GM12892 (cell line): ENCODE data around the gene MRPL44.

Source experiments
- POLR2A ChIP-seq: IDR thresholded peaks from 2 replicates; pipeline ENCODE4 v1.6.1; 2011; ENCODE audit warnings: low read depth, low read length, control low read depth
- POLR2AphosphoS5 ChIP-seq: IDR thresholded peaks from 2 replicates; pipeline ENCODE4 v1.6.1; 2011; ENCODE audit warnings: low read depth, low read length, control low read depth
- TAF1 ChIP-seq: IDR thresholded peaks from 2 replicates; pipeline ENCODE4 v1.6.1; 2011; ENCODE audit warnings: low read depth, mild to moderate bottlenecking, control low read depth, low read length, borderline replicate concordance

DNA sequence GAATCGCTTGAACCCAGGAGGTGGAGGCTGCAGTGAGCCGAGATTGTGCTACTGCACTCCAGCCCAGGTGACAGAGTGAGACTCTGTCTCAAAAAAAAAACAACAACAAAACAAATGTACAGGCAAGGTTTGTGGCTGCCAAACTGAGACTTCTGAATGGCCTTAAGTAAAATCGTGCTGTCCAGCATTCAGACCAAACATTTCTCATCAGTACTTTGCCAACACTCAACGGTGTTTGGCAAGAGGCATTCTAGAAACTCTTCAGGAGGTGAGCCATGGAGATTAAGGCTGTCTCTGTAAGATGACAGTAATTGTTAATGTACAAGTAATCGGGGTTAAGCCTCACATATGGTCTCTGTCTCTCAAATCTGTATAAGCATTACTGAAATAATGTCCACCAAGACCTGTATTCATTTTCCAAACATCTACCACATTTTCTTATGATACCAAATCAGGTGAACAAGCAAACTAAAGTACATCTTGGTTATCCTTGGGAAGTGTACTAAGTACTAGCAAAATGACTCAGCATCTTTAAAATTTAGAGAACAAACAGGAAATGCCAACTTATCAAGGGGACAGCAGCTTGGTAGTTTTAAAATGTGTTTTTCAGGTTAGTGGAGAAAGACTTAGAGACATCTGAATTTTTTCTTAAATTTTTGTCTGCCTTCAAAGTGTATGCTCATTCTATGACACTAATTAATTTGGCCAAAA, 52.5 kb downstream of the MRPL44 start:
- TF ChIP-seq POLR2A = no peak
- TF ChIP-seq POLR2AphosphoS5 = no peak
- TF ChIP-seq TAF1 = no peak
